ENCODE results near the gene HOXA3. TPM values are rescaled to one million over a fixed set of nuclear protein-coding genes. Genes with fewer than 3 reads are reported as not detected.
A peak's percentile ranks its signal among the peaks of the same experiment; 100 is the strongest.

The HOXA3 gene
- total and polyA plus RNA-seq, 8 donors: 0.87 to 42.6 (median 5.0) TPM

DNA sequence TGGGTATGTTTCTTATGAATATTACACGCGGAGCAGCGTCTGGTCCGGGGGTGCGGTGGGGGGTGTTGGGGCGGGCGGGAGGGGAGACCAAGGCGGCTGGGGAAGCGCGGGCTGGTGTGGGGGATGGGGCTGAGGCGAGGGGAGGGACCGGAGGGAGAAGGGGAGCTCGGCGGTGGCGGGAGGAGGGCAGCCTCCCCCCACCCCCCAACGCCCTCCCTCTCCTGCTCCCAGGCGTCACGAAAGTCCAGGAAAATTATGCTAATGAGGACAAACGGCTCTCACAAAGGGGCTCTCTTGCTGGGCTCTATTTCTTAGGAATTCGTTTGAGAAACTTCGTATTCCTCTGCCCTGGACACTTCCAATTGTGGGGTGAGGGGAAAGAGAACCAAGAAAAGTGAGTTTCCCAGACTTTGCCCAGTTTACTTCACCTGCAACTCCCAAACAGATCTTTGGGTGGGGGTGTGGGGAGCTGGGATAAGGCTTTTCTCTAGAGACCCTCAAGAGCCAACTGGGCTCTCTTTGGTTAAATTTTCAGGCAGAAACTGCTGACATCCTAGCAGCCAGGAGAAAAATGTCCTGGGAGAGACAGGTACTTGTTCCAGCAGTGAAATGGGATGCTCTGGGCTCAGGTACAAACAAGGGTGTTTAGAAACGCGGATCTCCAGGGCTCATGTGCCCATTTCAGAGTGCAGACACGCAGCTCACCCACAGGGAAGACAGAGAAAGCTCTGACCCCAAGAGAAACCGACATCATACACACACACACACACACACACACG lies 38.2 kb downstream of the HOXA3 start:
- no peaks in the 10 kb centered on the region for H3K36me3 ChIP-seq
- TF ChIP-seq CTCF (IDR thresholded peaks at IDR 0.05) (no peak), POLR2AphosphoS5 (IDR thresholded peaks at IDR 0.05) (no peak), POLR2A (IDR thresholded peaks at IDR 0.05) (no peak), EP300 (IDR thresholded peaks at IDR 0.05) (no peak)
- intact Hi-C loops (cut with DNase I; ENCODE audit: low total_unique reads): no loop called here
- H3K4me3 ChIP-seq: peak overlapping the region; percentile 52 to 59 (median 54)
- DNase-seq: peak in 1 of 2 donors; percentile 93
- WGBS, 5 donors: 20 to 39% (median 25%) methylated on average over 14 to 26 of the region's 26 CpGs
- peak overlapping the region; percentile 84 to 99 (median 94) for H3K27ac ChIP-seq
- H3K4me1 ChIP-seq: peaks cover 10 to 48% (median 31%) of the 10 kb centered on the region in 4 donors
- H3K27me3 ChIP-seq: peaks cover 0 to 96% (median 50%) of the 10 kb centered on the region in 3 donors
- H3K9me3 ChIP-seq: no peaks in the 10 kb centered on the region

- peak overlapping the region; percentile 84 to 99 (median 94) for H3K27ac ChIP-seq
- H3K4me1 ChIP-seq: peaks cover 10 to 45% (median 27%) of the 10 kb centered on the region in 4 donors
- H3K9me3 ChIP-seq: no peaks in the 10 kb centered on the region
- WGBS, 5 donors: 16 to 28% (median 19%) methylated on average over 20 to 57 of the region's 57 CpGs
- TF ChIP-seq CTCF (IDR thresholded peaks at IDR 0.05): no peak
- peak; percentile 65 to 71 (median 69) for TF ChIP-seq POLR2AphosphoS5 (IDR thresholded peaks at IDR 0.05)
- TF ChIP-seq EP300 (IDR thresholded peaks at IDR 0.05): peak; percentile 33
- H3K4me3 ChIP-seq: peak overlapping the region; percentile 52 to 59 (median 54)
- peaks cover 0 to 96% (median 50%) of the 10 kb centered on the region in 3 donors for H3K27me3 ChIP-seq
- intact Hi-C loops (cut with DNase I; ENCODE audit: low total_unique reads): no loop called here
- peak in 1 of 2 donors; percentile 94 for DNase-seq
- H3K36me3 ChIP-seq: no peaks in the 10 kb centered on the region
Measured at GRCh38 chr7:27112955-27113949, 39.1 kb downstream of the HOXA3 start.

DNA sequence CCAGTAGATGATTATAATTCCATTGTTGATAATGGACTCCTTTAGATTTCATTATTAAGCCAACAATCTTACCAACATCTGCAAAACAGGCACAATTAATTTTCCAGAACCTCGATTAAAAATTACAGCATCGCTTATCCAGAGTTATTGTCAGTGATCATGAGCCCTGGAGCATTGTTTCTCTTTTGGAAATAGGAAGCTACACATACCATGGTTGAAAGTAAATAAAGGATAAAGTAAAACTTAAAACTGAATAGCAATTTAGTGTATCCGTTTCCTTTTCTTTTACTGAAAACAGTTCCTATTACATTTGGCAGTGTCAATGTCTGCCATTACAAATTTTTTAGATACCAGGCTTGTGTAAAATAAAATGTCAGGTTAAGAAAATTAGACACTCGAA lies 40.0 kb downstream of the HOXA3 start:
- Histone ChIP-seq H3K27me3 (peaks cover 0 to 96% (median 45%) of the 10 kb centered on the region in 3 donors), H3K27ac (peak overlapping the region in 4 of 5 donors; percentile 92 to 99 (median 95)), H3K36me3 (no peaks in the 10 kb centered on the region), H3K4me1 (peaks cover 10 to 50% (median 27%) of the 10 kb centered on the region in 4 donors), H3K4me3 (peak overlapping the region in 3 of 4 donors; percentile 52 to 59 (median 54)), H3K9me3 (no peaks in the 10 kb centered on the region)
- DNase-seq: peak in 1 of 2 donors; percentile 28
- 42 to 68% (median 58%) methylated on average over 4 of the region's 4 CpGs for WGBS, 5 donors
- intact Hi-C loops (cut with DNase I; ENCODE audit: low total_unique reads): no loop called here
- TF ChIP-seq POLR2A (IDR thresholded peaks at IDR 0.05) (no peak), POLR2AphosphoS5 (IDR thresholded peaks at IDR 0.05) (no peak), CTCF (IDR thresholded peaks at IDR 0.05) (no peak), EP300 (IDR thresholded peaks at IDR 0.05) (no peak)

DNA sequence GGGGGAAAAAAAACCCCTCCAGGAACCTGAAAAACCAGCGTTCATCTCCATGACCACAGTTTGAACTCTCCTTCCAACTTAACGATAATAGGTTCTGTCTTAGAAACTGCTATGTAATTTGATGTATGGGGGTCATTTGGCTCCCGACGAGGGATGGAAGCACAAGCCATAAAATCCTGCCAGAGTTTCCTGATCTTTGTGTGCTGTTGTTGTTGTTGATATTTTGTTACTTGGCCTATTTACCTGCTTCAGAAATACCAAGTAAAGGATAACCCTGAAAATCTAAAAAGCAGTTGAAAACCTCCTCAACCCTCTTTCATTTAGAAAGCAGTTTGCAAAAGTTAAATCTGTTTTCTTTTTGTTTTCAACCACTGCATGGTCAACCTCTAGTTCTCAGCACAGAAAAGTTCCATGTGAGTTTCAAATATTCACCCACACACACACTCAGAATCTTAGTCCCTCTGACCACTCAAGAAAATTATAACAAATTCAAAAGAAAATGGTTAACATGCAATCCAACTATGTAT lies 40.6 kb downstream of the HOXA3 start:
- peak overlapping the region in 4 of 5 donors; percentile 92 to 99 (median 95) for H3K27ac ChIP-seq
- H3K4me3 ChIP-seq: peak overlapping the region in 1 of 4 donors; percentile 54
- intact Hi-C loops (cut with DNase I; ENCODE audit: low total_unique reads): no loop called here
- TF ChIP-seq EP300 (IDR thresholded peaks at IDR 0.05): no peak
- no peak for TF ChIP-seq CTCF (IDR thresholded peaks at IDR 0.05)
- TF ChIP-seq POLR2AphosphoS5 (IDR thresholded peaks at IDR 0.05): no peak
- TF ChIP-seq POLR2A (IDR thresholded peaks at IDR 0.05): no peak
- H3K9me3 ChIP-seq: no peaks in the 10 kb centered on the region
- no peaks in the 10 kb centered on the region for H3K36me3 ChIP-seq
- H3K4me1 ChIP-seq: peaks cover 10 to 53% (median 27%) of the 10 kb centered on the region in 4 donors
- WGBS, 5 donors: 38 to 55% (median 49%) methylated on average over 4 of the region's 4 CpGs
- peak in 1 of 2 donors; percentile 72 for DNase-seq
- H3K27me3 ChIP-seq: peaks cover 0 to 94% (median 46%) of the 10 kb centered on the region in 3 donors
